ENCODE results near the gene ING2.
"Not testable (repeated sequence)": the region's sequence is repeated elsewhere in the genome, so short reads cannot be mapped to it uniquely, and the experiment has no call there.

ING2 gene, protein sequence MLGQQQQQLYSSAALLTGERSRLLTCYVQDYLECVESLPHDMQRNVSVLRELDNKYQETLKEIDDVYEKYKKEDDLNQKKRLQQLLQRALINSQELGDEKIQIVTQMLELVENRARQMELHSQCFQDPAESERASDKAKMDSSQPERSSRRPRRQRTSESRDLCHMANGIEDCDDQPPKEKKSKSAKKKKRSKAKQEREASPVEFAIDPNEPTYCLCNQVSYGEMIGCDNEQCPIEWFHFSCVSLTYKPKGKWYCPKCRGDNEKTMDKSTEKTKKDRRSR

DNA sequence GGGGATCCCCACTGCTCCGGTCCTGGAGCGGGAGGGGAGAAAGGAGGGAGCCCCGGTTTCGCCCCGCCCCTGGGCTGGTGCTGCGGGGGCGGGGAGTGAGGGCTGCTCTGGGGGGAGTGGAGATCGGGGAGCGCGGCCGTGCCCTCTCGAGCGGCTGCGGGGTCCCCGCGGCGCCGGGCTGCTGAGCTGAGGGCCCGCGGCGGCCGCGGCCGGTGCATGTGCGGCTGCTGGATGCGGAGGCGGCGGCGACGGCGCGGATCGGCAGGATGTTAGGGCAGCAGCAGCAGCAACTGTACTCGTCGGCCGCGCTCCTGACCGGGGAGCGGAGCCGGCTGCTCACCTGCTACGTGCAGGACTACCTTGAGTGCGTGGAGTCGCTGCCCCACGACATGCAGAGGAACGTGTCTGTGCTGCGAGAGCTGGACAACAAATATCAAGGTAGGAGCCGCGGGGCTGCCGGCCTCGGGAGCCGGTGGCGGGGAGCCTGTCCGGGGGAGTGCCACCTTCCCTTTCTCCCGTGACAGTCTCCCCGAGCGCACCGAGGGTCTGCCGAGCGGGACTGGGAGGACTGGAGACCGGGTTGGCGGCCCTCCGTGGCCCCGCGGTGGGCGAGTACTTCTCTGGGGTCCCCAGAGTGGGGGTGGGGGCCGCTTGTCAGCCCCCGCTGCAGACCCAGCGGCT lies at the start of gene ING2:
Gene ING2, plus strand, starts transcription at position 129 of the 681 bp plus-strand sequence. Its CDS starts 138 bp downstream, at position 267.
- DNase-seq: no peak

DNA sequence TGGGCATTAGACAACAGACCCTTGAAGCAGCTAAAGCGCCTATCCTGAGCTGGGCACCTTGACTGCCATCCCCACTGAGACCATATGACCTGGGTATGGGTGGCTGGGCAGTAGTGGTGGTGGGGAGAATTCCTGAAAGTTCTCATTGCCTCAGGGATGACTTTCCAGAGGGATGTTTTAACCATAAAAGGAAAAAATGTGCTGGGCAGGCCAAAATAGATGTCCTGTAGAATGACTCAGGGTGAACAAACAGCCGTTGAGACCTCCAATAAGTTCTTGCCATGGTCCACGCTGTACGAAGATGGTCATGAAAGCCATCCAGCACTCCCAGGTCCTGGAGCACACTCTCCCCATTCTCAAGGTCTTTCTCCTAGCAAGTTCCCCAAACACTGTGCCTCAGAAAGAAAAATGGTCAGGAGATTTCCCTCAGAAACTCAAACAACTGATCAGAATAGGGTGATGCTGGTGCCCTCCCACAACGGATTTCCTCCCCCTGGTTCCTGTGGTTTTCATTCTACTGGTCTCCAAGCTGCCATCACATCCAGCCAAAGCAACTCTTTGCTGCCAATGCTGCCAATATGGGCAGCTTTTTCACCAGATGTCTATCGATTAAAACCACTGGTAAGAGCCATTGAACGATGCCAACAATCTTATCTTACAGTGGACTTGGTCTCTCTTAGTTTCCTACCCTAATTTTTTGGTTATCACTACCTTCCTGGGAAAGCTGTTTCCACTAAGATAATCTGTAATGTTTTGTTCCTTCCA lies 49.2 kb upstream of the ING2 start:
- peak; percentile 83 for DNase-seq

GRCh38 chr4:183458005-183458404 lies 46.9 kb upstream of the ING2 start:
- DNase-seq: no peak

DNA sequence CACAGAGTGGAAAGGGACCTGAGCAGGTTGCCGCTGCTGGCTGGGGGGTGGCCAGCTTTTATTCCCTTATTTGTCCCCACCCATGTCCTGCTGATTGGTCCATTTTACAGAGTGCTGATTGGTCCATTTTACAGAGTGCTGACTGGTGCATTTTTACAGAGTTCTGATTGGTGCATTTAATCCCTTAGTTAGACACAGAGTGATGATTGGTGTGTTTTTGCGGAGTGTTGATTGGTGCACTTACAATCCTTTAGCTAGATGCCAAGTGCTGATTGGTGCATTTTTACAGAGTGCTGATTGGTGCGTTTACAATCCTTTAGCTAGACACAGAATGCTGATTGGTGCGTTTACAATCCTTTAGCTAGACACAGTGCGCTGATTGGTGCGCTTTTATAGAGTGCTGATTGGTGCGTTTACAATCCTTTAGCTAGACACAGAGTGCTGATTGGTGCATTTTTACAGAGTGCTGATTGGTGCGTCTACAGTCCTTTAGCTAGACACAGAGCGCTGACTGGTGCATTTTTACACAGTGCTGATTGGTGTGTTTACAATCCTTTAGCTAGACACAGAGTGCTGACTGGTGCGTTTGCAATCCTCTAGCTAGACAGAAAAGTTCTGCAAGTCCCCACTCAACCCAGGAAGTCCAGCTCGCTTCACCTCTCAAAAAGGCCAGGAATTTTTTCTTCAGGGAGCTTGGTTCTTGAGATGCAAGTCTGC lies 40.8 kb upstream of the ING2 start:
- not testable (repeated sequence) for DNase-seq

DNA sequence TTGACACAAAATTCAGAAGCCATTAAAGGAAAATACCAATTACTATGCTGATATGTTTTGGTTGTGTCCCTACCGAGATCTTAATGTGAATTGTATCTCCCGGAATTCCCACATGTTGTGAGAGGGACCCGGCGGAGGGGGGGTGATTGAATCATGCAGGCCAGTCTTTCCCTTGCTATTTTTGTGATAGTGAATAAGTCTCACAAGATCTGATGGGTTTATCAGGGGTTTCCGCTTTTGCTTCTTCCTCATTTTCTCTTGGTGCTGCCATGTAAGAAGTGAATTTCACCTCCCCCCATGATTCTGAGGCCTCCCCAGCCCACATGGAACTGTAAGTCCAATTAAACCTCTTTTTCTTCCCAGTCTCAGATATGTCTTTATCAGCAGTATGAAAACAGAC lies 39.0 kb upstream of the ING2 start:
- DNase-seq: peak; percentile 15

DNA sequence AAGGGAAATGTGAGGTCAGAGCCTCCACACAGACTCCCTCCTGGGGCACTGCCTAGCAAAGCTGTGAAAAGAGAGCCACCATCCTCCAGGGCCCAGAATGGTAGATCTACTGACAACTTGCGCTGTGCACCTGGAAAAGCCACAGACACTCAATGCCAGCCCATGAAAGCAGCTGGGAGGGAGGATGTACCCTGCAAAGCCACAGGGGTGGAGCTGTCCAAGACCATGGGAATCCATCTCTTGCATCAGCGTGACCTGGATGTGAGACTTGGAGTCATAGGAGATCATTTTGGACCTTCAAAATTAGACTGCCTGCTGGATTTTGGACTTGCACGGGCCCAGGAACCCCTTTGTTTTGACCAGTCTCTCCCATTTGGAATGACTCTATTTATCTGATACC lies 37.6 kb upstream of the ING2 start:
- DNase-seq: no peak

- DNase-seq: no peak
Measured at GRCh38 chr4:183468210-183469095, 36.4 kb upstream of the ING2 start.

GRCh38 chr4:183469285-183469684 lies 35.6 kb upstream of the ING2 start:
- no peak for DNase-seq

- DNase-seq: no peak
Measured at GRCh38 chr4:183469936-183470335, 34.9 kb upstream of the ING2 start.

GRCh38 chr4:183470821-183471220 lies 34.0 kb upstream of the ING2 start:
- DNase-seq: no peak

- peak; percentile 65 for DNase-seq
Measured at GRCh38 chr4:183471946-183472708, 32.7 kb upstream of the ING2 start.

- no peak for DNase-seq
Measured at GRCh38 chr4:183478123-183478522, 26.7 kb upstream of the ING2 start.

DNA sequence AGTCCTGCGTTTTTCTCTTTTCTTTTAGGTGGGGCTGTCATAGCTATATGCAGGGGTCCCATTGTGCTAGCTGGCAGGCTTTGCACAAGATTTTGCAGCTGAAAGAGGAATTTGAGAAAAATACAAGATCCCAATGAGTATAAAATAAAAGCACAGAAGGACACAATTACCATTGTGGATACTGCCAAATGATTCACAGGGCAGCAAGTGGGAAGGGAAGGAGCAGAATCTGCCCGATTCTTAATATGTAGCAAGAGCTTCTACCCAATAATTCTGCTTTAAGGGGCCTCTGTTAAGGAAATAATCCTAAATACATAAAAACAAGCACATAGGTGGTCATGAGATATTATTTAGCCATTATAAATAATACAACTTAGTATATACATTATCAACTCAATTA lies 25.9 kb upstream of the ING2 start:
- no peak for DNase-seq

GRCh38 chr4:183482515-183483095 lies 22.3 kb upstream of the ING2 start:
- DNase-seq: not testable (repeated sequence)

DNA sequence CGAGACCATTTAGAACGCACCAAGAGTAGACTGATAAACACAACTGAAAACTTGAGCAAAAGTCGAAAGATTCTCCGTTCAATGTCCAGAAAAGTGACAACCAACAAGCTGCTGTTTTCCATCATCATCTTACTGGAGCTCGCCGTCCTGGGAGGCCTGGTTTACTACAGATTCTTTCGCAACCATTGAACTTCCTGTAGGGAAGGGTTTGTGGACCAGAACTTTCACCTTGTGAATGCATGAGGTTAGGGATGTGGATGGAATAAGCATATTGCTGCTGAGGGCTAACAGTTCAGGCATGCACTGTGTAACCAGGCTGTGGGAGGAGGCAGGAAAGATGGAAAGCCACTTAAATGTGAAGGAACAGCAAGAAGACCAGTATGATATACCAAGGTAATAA lies 20.9 kb upstream of the ING2 start:
- no peak for DNase-seq

DNA sequence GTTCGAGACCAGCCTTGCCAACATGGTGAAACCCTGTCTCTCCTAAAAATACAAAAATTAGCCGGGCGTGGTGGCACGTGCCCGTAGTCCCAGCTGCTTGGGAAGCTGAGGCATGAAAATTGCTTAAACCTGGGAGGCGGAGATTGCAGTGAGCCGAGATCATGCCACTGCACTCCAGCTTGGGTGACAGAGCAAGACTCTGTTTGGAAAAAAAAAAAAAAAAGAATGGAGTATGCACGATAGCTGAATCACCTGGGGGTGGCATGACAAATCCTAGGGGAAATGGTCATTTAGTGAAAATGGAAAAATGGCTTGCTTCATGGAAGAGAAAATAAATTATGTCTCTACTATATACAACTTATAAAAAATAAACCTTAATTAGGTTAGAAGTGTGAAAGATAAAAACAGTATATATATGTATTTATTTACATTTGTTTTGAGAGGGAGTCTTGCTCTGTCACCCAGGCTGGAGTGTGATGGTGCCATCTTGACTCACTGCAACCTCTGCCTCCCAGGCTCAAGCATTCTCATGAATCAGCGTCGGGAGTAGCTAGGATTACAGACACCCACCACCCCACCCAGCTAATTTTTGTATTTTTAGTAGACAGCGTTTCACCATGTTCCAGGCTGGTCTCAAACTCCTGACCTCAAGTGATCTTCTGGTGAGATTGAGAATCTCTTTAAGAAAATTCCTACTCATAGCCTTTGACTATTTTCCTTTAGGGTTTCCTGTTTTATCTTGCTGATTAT lies 19.3 kb upstream of the ING2 start:
- no peak for DNase-seq

DNA sequence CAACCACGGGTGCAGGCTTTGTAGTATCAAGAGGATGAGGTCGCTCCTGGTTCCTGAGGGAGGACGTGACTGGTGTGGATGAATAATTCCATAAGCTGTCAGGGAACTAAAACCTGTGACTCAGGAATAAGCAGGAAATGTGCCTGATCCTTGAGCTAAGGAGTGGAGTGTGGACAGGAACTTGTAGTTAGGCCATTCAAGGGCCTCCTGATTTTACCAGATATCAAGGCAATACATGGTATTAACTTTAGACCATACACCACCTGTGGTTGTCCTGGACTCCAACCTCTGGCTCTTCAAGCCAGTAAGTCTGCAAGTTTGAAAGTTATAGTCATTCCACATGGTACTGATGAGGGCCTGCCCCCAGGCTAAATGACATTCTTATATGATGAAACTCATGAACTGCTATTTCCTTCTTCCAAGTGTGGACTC lies 12.1 kb upstream of the ING2 start:
- no peak for DNase-seq

- no peak for DNase-seq
Measured at GRCh38 chr4:183493246-183493645, 11.6 kb upstream of the ING2 start.

GRCh38 chr4:183495184-183495583 lies 9.7 kb upstream of the ING2 start:
- no peak for DNase-seq

DNA sequence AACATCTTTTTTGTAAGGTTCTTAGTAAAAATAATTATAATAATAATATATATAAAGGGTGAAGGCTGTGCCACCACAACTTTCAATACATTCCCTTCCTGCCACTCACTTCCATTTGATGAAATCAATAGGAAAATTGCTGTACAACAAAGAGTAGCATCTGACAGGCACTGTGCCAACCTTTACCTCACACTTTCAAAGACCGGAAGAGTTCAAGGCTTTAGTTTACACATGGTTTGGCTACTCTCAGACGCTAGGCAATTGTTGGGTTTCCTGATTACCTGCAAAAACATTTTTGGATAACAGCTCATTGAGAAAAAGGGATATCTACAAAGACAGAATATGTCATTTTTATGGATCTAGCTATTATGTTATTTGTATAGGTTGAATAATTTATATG lies 5.5 kb upstream of the ING2 start:
- DNase-seq: no peak

All from GDM1 (cell line).